HG03469 (cell line): ENCODE measurements around the gene MYOG.

Experiments
- ATAC-seq: cut with Tn5 transposase; IDR thresholded peaks from one replicate; pipeline ENCODE4 v1.9.1; 2021; ENCODE audit warnings: mild to moderate bottlenecking, moderate library complexity, moderate number of reproducible peaks; ENCODE audit not compliant: unreplicated experiment

The MYOG gene

DNA sequence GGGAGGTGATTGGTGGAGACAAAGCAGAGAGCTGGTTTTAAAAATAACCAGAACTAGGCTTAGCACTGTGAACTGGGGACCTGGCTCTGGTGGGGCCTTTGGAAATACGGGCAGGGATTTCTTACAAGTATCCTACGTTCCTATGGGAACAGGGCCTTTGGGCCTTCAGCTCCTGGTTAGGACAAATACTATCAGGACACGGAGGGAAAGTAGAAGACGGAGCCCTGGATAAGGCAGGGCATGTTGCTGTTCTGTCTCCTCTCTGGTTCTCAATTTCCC is 5.3 kb upstream of the MYOG start:
- ATAC-seq = no peak

DNA sequence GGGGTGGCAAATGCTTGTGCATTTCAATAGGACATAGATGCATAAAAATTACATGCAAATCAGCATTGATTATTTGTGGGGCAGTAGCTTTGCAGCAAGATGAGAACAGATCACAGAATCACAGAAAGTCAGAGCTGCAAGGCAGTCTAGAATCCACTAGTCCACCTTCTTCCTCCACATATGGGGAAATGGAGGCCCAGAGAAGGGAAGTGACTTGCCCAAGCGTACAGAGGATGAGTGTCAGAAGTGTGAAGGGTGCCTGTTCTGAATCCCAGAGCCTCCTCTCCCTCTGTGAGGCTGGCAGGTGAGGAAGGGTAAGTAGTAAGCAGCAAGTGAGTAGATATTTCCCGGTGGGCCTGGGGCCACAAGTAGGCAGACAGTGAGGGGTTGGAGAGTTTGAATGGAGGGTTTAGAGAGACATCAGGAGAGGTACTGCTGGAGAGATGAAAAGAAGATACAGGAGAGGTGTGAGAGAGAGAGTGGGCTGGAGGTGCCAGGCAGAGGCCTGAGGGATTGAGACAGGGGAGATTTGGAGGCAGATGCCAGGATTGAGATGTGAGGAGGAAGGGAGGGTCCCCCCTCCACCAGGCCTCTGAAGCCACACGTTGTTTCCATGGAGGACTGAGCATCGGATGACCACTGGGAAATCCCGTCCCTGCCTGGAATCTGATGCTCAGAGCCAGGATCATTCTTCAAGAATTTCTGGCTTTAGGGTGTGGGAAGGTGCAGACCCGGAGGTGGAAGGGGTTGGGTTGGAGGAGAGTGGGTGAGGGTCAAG is 4.8 kb upstream of the MYOG start:
- no peak for ATAC-seq

DNA sequence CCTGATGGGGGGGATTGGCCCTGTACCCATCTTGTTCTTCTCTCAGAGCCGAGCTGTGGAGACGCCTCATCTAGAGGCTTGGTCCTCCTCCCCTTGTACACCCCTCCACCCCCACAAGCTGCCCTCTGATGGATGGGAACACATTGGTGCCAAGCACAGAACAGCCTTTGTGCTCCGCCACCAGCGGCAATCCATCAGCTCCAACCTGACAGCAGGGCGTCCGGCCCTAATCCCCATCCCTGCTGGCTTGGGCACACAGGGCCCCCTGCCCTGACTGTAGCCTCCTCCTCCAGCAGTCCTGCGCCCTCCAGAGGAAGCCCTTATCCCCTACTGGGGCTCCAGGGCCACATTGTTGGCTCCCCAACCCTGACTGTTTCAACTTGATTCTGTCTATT is 3.8 kb upstream of the MYOG start:
- no peak for ATAC-seq

- no peak for ATAC-seq
Observed at GRCh38 chr1:203089001-203089650, 3.3 kb upstream of the MYOG start.

- no peak for ATAC-seq
Observed at GRCh38 chr1:203088441-203088840, 2.6 kb upstream of the MYOG start.

- ATAC-seq = no peak
Observed at GRCh38 chr1:203086992-203087763, 1.4 kb upstream of the MYOG start.

DNA sequence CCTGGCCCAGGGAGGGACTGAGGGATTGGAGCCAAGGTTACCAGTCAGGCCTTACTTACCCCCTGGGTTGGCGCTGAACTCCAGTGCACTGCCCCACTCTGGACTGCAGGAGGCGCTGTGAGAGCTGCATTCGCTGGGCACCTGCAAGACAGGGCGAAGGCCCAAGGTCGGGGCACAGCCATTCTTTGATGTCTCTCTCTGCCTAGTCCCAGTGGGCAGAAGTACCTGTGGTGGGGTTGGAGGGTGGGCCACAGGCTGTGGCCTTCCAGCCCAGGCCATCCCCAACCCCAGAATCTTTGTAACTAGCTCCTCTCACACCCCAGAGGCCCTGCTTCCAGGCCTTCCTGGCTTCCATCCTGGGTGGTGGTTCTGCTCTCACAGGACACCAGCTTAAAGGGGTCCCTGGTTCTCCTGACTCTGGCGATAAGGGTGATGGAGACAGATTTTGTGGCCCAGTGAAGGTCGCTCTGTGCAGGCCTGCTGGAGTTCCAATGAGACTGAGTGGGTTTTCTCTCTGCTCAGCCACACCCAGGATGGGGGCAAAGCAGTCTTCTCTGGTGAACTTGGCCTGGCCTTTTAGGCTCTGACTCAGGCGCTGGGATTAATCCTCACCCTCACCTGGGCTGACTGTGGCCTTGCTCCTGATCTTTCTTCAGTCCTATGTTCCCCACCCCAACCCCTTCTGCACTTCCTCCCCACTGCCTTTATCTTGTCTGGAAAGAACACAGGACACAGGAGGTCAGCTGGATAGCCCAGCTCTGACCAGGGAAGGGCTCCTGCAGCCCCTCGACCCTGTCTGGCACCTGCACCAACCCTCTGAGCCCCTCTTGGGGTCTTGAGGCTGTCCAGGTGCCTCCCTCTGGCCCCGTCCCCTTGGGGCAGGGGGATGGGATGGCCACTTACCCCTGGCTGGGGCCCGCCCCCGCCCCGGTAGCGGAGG is 954 bp downstream of the MYOG start:
- no peak for ATAC-seq

DNA sequence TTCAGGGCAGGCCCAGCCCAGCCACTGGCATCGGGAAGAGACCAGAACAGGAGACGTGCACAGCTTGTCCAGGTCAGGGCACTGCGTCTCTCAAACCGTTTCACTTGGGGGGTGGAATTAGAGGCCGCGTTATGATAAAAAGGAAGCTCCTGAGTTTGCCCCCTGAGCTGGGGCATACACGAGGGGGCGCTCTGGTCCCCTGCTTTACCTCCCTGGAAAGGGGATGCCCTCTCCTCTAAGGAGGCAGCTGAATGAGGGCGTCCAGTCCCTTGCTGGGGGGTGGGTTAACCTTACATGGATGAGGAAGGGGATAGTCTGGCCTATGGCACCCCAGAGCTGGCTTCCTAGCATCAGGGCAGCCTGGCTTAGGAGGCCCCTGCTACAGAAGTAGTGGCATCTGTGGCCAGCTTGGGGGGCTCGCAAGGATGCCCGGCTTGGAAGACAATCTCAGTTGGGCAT is 2.3 kb downstream of the MYOG start:
- no peak for ATAC-seq

DNA sequence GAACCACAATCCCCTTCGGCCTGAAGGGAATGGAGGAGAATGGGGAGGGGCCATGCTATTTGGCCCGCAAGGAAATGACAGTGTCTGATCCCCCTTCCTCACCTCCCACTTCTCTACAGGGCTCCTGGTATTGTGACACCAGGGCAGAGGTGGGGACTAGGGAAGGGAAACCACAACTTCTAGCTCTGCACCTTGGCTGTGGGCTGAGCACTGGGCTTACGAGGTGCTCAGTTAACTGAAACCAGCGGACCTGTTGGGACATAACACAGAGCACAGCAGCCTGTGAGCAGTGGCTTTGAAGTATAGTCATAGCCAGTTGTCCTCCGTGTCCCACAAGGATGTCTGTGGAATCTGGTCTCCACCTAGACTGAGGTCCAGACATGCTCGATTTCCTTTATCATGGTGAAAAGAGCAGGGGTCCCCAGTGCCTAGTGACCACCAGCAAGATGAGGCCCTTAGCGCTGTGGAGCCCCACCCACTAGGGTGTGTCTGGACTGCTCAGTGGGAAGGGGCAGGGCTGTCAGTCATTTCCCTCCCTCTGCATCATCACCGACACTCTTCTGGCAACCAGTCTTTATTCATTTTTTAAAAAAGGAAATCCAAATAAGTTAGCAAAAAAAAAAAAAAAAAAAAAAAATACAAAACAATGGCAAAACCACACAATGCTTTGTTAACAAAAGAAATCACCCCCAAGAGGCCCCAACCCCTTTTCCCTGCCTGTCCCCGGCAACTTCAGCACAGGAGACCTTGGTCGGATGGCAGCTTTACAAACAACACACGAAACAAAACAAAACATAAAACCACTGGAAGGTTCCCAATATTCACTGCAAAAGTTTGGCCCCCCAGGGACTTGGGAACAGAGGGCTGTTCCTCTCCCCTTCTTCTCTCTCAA is 3.0 kb downstream of the MYOG start:
- ATAC-seq = no peak

DNA sequence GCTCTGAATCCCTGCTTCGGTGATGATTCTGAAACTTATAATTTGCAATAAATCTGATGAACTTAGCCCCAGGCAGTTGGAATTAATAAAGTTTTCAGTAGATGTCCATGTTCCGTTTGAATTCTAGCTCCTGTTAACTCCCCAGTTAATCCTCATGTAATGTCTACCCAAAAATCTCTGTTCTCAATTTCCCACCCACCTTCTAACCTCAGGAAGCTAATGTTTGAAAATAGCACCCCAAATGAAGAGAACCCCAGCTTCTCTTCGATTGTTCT is 3.6 kb downstream of the MYOG start:
- ATAC-seq = no peak

DNA sequence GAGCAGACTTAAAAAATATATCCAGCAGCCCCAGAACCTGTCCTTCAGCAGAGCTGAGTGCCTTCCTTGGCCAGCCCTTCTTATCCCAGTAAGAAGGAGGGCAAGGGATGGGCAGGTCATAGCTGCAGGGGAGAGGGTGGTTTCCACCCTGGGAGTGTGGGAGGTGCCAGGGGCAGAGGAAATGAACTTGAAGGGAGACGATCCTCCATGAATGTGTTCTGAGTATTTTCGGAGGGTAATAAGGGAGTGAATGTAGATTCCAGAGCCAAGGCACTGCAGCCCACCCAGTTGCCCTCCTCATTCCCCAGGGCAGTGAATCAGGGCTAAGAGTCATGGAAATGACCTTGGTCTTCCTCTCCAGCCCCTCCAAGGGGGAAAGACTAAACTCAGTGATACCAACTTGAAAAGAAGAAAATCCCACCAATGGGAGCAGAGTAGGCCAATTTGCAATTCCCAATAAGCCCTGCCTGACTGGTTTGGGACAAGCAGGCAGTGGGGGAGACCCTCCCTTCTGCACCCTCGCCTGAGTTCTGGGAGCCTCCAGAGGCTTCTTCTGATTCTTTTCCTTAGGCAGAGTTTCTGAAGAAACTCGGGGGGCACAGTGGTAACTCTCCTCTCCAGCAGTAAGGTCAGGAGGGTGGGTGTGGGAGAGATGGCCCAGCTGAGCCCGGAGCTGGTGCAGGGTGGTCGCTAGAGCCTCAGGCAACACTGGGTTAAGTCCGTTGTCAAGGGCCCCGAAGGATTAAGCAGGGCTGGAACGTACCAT is 4.2 kb downstream of the MYOG start:
- no peak for ATAC-seq

GRCh38 chr1:203080456-203080855 is 5.4 kb downstream of the MYOG start:
- no peak for ATAC-seq

GRCh38 chr1:203078478-203078877 is 7.3 kb downstream of the MYOG start:
- ATAC-seq = no peak

DNA sequence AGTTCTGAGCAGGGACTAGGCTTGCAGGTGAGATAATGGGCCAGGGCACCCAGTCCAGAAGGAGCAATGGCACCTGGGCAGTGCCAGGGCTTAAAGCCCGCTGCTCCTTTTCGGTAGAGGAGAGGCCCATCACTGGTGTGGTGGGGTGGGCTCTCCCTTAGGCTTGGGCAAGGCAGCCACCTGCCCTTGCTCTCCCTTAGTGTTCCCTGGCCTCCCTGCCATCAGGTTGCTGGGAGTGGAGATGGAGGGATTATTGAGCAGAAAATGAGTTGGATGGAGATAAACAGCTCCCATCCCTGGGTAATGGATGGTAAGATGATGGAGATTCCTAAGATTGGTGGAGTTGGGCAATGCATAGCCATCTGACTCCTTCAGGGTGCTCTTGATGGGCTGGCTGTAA is 7.9 kb downstream of the MYOG start:
- ATAC-seq = no peak

DNA sequence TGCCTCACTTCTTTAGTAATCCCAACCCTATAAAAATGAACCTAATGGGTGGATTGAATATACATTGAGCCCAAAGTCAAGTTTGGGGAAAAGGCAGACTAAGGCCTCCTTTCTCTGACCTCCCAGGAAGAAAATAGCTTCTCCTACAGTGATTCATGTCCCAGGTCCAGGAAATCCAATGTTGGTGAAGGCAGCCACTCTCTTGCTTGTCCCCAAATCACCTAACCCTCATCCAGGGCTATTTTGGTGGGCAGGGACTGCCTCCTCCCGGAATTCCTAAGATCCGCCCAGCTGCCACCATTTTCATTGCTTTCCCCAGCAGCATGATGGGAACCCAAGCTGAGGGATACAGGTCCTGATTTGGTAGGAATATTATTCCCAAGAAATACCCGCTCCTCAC is 8.4 kb downstream of the MYOG start:
- ATAC-seq = no peak

DNA sequence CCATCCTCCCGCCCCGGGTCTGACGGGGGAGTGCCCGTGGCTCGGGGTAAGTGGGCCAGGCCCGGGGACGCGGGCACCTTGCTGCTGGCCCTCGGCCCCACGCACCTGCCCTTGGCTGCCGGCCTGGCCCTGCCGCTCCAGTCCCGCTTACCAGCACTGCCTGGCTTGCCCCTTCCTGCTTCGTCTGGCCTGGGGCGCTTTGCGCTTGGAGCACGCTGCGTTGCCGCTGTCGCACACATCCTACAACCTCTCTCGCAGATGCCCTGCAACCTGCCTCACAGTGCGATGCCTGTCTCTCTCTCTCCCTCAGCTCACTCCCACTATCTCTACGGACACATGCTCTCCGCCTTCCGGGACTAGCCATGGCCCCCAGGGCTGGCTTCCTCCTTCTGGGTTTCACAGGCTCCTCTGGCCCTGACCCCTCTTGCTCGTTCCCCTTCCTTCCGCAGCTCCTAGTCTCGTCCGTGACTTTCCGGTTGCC is 9.7 kb downstream of the MYOG start:
- ATAC-seq = no peak

DNA sequence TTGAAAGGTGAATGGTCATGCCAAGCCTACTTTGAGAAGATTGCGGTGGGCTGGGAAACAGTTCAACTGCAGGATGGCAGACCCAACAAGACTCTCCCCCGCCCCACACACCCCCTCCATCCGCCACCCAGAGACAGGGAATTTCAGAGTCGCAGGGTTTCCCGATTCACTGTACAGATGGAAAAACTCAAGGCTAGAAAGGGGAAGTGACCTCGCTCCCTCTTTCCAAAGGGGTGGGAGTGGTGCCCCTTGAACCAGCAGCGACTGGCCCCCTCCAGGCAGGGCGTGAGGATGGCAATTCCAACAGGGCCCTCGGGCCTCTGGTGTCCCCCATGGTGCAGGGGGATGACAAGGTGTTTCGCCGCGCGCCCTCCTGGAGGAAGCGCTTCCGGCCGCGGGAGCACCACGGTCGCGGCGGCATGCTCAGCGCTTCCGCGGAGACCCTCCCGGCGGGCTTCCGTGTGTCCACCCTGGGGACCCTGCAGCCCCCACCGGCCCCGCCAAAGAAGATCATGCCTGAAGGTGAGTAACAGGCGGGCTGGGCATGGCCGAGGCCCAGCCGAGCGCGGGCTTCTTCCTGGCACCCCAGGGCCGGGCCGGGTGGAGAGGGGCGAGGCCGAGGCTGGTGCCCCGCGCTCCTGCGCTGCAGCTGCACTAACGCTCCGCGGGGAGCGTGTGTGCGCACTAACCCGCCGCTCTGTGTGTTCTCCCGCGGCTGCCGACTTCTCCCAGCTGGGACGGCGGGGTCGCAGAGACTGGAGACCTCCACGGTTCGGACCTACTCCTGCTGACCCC is 10.4 kb downstream of the MYOG start:
- no peak for ATAC-seq

DNA sequence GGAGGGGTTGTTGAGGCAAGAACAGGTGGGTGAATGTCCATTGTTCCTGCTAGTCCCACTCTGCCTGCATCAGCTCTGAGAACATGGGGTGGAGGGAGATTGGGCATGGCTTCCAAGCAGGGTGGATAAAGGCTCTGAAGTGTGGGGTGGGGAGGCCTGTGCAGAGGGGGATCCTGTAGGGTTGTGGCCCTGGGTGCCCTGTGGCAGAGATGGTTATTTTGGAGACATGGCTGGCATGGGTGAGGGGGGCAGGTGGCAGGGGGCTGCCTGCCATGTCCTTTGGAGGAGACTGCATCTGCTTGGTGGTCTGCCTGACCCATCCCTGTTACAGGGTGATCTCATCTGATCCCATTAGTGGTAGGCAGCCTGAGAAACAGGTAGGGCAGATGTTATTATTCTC is 11.2 kb downstream of the MYOG start:
- no peak for ATAC-seq

DNA sequence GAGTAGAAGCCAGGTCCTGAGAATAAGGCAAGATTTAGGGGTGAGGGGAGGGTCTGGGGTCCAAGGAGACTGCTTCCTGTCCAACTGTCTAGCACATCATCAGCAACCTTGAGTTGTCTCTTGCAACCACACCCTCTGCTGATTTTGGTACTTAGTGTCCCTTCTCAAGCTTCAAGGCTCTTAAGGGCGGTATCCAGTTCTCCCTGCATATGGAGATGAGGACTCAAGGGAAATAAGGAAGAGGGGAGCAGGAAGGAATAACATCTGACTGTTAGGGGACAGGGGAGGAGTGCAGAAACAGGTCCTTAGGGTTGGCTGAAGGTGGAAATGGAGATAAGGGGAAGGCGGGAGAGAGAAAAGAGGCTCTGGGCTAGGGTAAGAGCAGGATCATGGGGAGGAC is 12.3 kb downstream of the MYOG start:
- ATAC-seq = no peak
